Measurements from ENCODE around the gene PDGFD. TPM values are rescaled to one million over a fixed set of nuclear protein-coding genes. Genes with fewer than 3 reads are reported as not detected.

The PDGFD gene
- total RNA-seq, 1 donor from 2014 or later: 0.45 TPM

DNA sequence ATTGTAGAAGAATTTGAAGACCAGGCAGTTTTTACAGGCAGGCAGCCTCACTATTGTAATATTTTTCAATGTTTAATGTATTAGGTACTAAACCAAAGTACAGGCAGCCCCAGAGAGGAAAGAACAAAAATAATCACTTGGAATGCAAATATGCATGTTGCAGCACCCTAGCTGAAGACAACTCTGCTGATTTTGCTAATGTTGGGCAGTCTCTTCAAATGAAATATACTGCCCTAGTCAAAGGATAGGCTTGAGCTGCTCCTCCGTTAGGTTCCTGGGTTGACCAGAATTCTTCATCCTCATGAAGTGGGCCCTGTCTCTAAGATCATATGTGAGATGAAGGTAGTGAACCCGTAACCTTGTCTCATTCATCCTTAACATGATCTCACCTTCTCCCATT is 280.7 kb downstream of the PDGFD start:
- H3K36me3 Mint-ChIP-seq (ENCODE audit: low read depth): no peaks in the 10 kb centered on the region
- H3K4me1 Mint-ChIP-seq (ENCODE audit: low read depth): peaks cover 14% of the 10 kb centered on the region
- no peaks in the 10 kb centered on the region for H3K9me3 Mint-ChIP-seq (ENCODE audit: low read depth)
- DNase-seq (ENCODE audit: low spot score): no peak
- no peak overlapping the region for H3K4me3 Mint-ChIP-seq (ENCODE audit: unreplicated experiment)
- H3K27ac Mint-ChIP-seq (ENCODE audit: unreplicated experiment): no peak overlapping the region
- TF ChIP-seq, protein P1, sequence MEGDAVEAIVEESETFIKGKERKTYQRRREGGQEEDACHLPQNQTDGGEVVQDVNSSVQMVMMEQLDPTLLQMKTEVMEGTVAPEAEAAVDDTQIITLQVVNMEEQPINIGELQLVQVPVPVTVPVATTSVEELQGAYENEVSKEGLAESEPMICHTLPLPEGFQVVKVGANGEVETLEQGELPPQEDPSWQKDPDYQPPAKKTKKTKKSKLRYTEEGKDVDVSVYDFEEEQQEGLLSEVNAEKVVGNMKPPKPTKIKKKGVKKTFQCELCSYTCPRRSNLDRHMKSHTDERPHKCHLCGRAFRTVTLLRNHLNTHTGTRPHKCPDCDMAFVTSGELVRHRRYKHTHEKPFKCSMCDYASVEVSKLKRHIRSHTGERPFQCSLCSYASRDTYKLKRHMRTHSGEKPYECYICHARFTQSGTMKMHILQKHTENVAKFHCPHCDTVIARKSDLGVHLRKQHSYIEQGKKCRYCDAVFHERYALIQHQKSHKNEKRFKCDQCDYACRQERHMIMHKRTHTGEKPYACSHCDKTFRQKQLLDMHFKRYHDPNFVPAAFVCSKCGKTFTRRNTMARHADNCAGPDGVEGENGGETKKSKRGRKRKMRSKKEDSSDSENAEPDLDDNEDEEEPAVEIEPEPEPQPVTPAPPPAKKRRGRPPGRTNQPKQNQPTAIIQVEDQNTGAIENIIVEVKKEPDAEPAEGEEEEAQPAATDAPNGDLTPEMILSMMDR (IDR thresholded peaks at IDR 0.05): no peak
- H3K27me3 Mint-ChIP-seq (ENCODE audit: low read depth): peaks cover 4% of the 10 kb centered on the region

DNA sequence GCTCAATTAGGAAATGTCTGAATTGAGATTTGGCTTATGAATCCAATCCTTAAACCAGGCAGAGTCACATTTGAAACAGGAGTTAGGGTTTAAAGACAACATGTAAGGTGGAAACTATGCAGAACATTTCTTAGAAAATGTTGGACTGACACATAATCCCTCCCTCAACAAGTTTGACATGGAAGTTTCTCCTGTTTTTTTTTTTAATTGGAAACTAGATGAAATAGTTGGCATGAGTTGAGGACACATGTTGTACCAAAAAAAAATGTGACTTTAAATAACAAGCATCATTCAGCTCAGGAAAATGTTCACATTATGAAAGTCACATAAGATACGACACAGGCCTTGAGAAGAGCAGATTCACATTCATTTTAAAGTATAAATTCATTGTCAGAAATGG is 282.4 kb downstream of the PDGFD start:
- TF ChIP-seq, protein P1 (IDR thresholded peaks at IDR 0.05): no peak
- Mint-ChIP-seq H3K9me3 (ENCODE audit: low read depth) (no peaks in the 10 kb centered on the region), H3K27ac (ENCODE audit: unreplicated experiment) (no peak overlapping the region), H3K4me1 (ENCODE audit: low read depth) (peaks cover 14% of the 10 kb centered on the region), H3K4me3 (ENCODE audit: unreplicated experiment) (no peak overlapping the region), H3K27me3 (ENCODE audit: low read depth) (peaks cover 4% of the 10 kb centered on the region), H3K36me3 (ENCODE audit: low read depth) (no peaks in the 10 kb centered on the region)
- no peak for DNase-seq (ENCODE audit: low spot score)

DNA sequence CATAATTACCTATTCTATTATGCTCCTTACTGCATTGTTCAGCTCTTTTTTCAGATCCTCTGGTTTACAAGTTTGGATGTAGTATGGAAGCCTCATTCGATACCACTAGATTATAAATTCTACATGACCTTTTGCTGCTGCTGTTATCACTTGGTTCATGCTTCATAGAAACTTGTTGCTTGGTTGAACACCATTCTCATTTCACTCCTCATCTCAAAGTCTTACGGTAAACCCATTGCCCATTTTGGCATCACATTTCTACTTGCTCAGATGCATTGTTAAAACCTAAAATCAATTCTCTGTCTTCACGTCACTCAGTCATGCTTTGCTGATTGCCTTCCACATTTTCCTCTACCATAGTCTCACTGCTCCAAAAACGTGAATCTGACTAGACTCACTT is 283.0 kb downstream of the PDGFD start:
- TF ChIP-seq, protein P1 (IDR thresholded peaks at IDR 0.05): no peak
- Mint-ChIP-seq H3K4me3 (ENCODE audit: unreplicated experiment) (no peak overlapping the region), H3K4me1 (ENCODE audit: low read depth) (peaks cover 14% of the 10 kb centered on the region), H3K27me3 (ENCODE audit: low read depth) (peaks cover 1% of the 10 kb centered on the region), H3K36me3 (ENCODE audit: low read depth) (no peaks in the 10 kb centered on the region), H3K27ac (ENCODE audit: unreplicated experiment) (no peak overlapping the region), H3K9me3 (ENCODE audit: low read depth) (no peaks in the 10 kb centered on the region)
- DNase-seq (ENCODE audit: low spot score): no peak

DNA sequence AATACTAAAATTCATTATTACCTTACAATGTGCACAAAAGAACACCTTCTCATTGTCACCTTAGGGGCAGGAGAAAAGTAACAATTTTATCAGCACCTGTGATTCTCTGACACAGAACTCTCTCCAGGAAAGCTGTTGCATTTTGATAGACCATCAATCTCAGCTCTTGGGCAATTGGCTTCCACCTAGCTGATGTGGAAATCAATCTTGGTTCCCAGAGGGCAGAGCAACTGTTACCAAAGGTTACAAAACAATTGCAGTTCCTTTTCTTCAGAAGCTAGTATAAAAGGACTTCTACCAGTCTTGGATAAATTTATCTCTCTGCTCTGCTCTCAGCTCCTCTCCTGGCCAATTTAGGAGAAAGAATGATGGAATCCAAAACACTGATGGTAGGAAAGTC is 285.3 kb downstream of the PDGFD start:
- DNase-seq (ENCODE audit: low spot score): no peak
- Mint-ChIP-seq H3K4me3 (ENCODE audit: unreplicated experiment) (no peak overlapping the region), H3K9me3 (ENCODE audit: low read depth) (no peaks in the 10 kb centered on the region), H3K4me1 (ENCODE audit: low read depth) (peaks cover 14% of the 10 kb centered on the region), H3K27ac (ENCODE audit: unreplicated experiment) (no peak overlapping the region), H3K27me3 (ENCODE audit: low read depth) (no peaks in the 10 kb centered on the region), H3K36me3 (ENCODE audit: low read depth) (no peaks in the 10 kb centered on the region)
- TF ChIP-seq, protein P1 (IDR thresholded peaks at IDR 0.05): no peak

DNA sequence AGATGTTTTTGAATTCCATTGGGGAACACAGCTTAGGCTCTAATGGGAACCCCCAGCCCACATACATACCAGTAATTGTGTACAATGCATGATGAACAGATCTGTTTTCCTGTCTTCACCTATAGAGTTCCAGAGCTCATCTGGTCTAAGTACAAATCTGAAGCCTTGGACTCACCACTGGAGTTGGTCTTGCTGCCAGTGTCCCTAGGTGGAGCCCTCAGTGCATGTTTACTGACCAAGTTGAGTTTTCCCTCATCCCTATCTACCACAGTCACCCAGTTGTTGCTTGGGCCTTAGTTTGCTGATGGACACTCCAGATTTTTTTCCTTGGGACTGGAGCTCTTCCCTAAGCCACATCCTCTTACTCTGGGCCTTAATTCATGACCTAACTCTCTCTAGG is 286.7 kb downstream of the PDGFD start:
- no peaks in the 10 kb centered on the region for H3K36me3 Mint-ChIP-seq (ENCODE audit: low read depth)
- DNase-seq (ENCODE audit: low spot score): no peak
- TF ChIP-seq, protein P1 (IDR thresholded peaks at IDR 0.05): no peak
- no peak overlapping the region for H3K27ac Mint-ChIP-seq (ENCODE audit: unreplicated experiment)
- no peaks in the 10 kb centered on the region for H3K9me3 Mint-ChIP-seq (ENCODE audit: low read depth)
- H3K27me3 Mint-ChIP-seq (ENCODE audit: low read depth): no peaks in the 10 kb centered on the region
- H3K4me1 Mint-ChIP-seq (ENCODE audit: low read depth): peaks cover 14% of the 10 kb centered on the region
- no peak overlapping the region for H3K4me3 Mint-ChIP-seq (ENCODE audit: unreplicated experiment)
